PC-9 (cell line): ENCODE data around the gene CPPED1. TPM values are rescaled to one million over a fixed set of nuclear protein-coding genes. Genes with fewer than 3 reads are reported as not detected.

Source experiments
- BruUV-seq: library from RNA; stranded (reverse); fragments of 400-500 nt; replicated peaks from 2 replicates; lab custom pipeline; 2021; lab: Mats Ljungman, UMichigan
- CTCF ChIA-PET: fragments of 300-600 bp; sonication (Branson Sonifier 250); formaldehyde crosslinking; loops from one replicate; lab custom pipeline; 2022; ENCODE audit warnings: antibody characterized with exemption; lab: Charles Lee
- POLR2A ChIA-PET: fragments of 300-600 bp; sonication (Branson Sonifier 250); formaldehyde crosslinking; loops from one replicate; lab custom pipeline; 2022; ENCODE audit warnings: antibody characterized with exemption; ENCODE audit not compliant: unreplicated experiment; lab: Charles Lee
- DNase-seq, 2 experiments: peaks; one replicate each; pipeline versions ENCODE4 v3.0.0 to v3.0.0-alpha.2; 2015 to 2022; ENCODE audit warnings: mixed read lengths in 1 of 2
- H2AFZ ChIP-seq: fragments of 200-600 bp; sonication (generic); 2 replicates; pipeline ENCODE4 v1.8.1; 2017; ENCODE audit warnings: antibody characterized with exemption
- H3F3A ChIP-seq: fragments of 200-600 bp; sonication (generic); 2 replicates; pipeline ENCODE4 v1.8.1; 2017; ENCODE audit warnings: antibody characterized with exemption, mild to moderate bottlenecking, low read depth; ENCODE audit not compliant: insufficient read depth
- H3K27ac ChIP-seq: fragments of 200-600 bp; sonication (generic); 2 replicates; pipeline ENCODE4 v1.6.1; 2016; ENCODE audit warnings: mixed run types
- H3K27me3 ChIP-seq: fragments of 200-600 bp; sonication (generic); 2 replicates; pipeline ENCODE4 v1.6.1; 2016; ENCODE audit warnings: low read depth, mixed run types; ENCODE audit not compliant: insufficient read depth
- H3K36me3 ChIP-seq: fragments of 200-600 bp; sonication (generic); 2 replicates; pipeline ENCODE4 v1.6.1; 2016; ENCODE audit warnings: low read depth, mixed run types
- H3K4me1 ChIP-seq: fragments of 200-600 bp; sonication (generic); replicated peaks from 2 replicates; pipeline ENCODE4 v1.6.1; 2016; ENCODE audit warnings: mixed run types; ENCODE audit not compliant: insufficient read depth
- H3K4me2 ChIP-seq: fragments of 200-600 bp; sonication (generic); 2 replicates; pipeline ENCODE4 v1.6.1; 2017; ENCODE audit warnings: mixed run types
- H3K4me3 ChIP-seq: fragments of 200-600 bp; sonication (generic); 2 replicates; pipeline ENCODE4 v1.6.1; 2016; ENCODE audit warnings: mixed run types
- H3K79me2 ChIP-seq: fragments of 200-600 bp; sonication (generic); 2 replicates; pipeline ENCODE4 v1.6.1; 2017; ENCODE audit warnings: low read depth, mixed run types
- H3K9me2 ChIP-seq: fragments of 200-600 bp; sonication (generic); 2 replicates; pipeline ENCODE4 v1.8.1; 2017; ENCODE audit warnings: mild to moderate bottlenecking; ENCODE audit not compliant: insufficient read depth
- H3K9me3 ChIP-seq: fragments of 200-600 bp; sonication (generic); 2 replicates; pipeline ENCODE4 v1.8.1; 2016; ENCODE audit warnings: low read depth; ENCODE audit not compliant: insufficient read depth
- H4K20me1 ChIP-seq: fragments of 200-600 bp; sonication (generic); 2 replicates; pipeline ENCODE4 v1.8.1; 2017; ENCODE audit not compliant: insufficient read depth
- CTCF ChIP-seq: fragments of 200-600 bp; sonication (generic); conservative IDR thresholded peaks from 2 replicates; pipeline ENCODE4 v1.6.1; 2017; ENCODE audit warnings: mixed run types, antibody characterized with exemption, mild to moderate bottlenecking, moderate library complexity
- EZH2 ChIP-seq: fragments of 200-600 bp; sonication (generic); IDR thresholded peaks from 2 replicates; pipeline ENCODE4 v1.8.0; 2017; ENCODE audit warnings: antibody characterized with exemption, low read depth
- intact Hi-C: fragments of 100-400 bp; cut with micrococcal nuclease; formaldehyde crosslinking; loops from one replicate; pipeline ENCODE4 v1.10.0; 2022; ENCODE audit not compliant: unreplicated experiment
- total RNA-seq: library from RNA; stranded (reverse); gene quantifications from 2 replicates; pipeline ENCODE4 v1.2.3, GENCODE V29; 2021

Gene CPPED1
- total RNA-seq, 1 experiment from 2014 or later: 66.9 TPM

- TSS peak; percentile 71 for BruUV-seq
- Histone ChIP-seq H3K27ac (peak overlapping the region; percentile 100), H2AFZ (peak overlapping the region; percentile 36; the same call in 1 of the 2 replicates), H3F3A (peaks cover 39% of the 10 kb centered on the region), H3K27me3 (no peaks in the 10 kb centered on the region), H3K9me3 (no peaks in the 10 kb centered on the region), H3K4me3 (peak overlapping the region; percentile 18; the same call in 1 of the 2 replicates), H3K36me3 (no peaks in the 10 kb centered on the region), H3K9me2 (no peaks in the 10 kb centered on the region), H4K20me1 (no peaks in the 10 kb centered on the region), H3K79me2 (no peaks in the 10 kb centered on the region), H3K4me2 (peak overlapping the region; percentile 82), H3K4me1 (peaks cover 55% of the 10 kb centered on the region)
- CTCF ChIA-PET: interaction anchor here (0.6 to 1.0 kb wide), 2 partner anchors 27 to 151 kb away, joined by 3 read pairs; no protein-coding TSS in a partner anchor
- intact Hi-C loops: loop anchor here (1.0 to 5.0 kb wide), 6 partner anchors 27 to 695 kb away; no protein-coding TSS in a partner anchor
- no peak for DNase-seq
- TF ChIP-seq EZH2 (no peak), CTCF (no peak)
- POLR2A ChIA-PET: interaction anchor here (1.8 kb wide), 1 partner anchor 288 kb away, joined by 8 read pairs; no protein-coding TSS in a partner anchor
These were observed 191.6 kb downstream of the CPPED1 start for GRCh38 chr16:12611916-12612597.

GRCh38 chr16:12611006-12611477 lies 192.6 kb downstream of the CPPED1 start:
- Histone ChIP-seq H3K4me1 (peaks cover 55% of the 10 kb centered on the region), H3K4me2 (peak overlapping the region; percentile 14; the same call in 1 of the 2 replicates), H3K27me3 (no peaks in the 10 kb centered on the region), H3K9me3 (no peaks in the 10 kb centered on the region), H2AFZ (no peak overlapping the region), H3K4me3 (no peak overlapping the region), H3K36me3 (no peaks in the 10 kb centered on the region), H4K20me1 (no peaks in the 10 kb centered on the region), H3K9me2 (no peaks in the 10 kb centered on the region), H3K27ac (peak overlapping the region; percentile 100), H3K79me2 (no peaks in the 10 kb centered on the region), H3F3A (peaks cover 39% of the 10 kb centered on the region)
- ChIA-PET POLR2A (interaction anchor here (0.6 to 0.7 kb wide), 2 partner anchors 27 to 264 kb away, joined by 3 to 5 read pairs; no protein-coding TSS in a partner anchor), CTCF (no interaction called here)
- no TSS peak for BruUV-seq
- intact Hi-C loops: loop anchor here (5.0 kb wide), 1 partner anchor 266 kb away; no protein-coding TSS in a partner anchor
- no peak for DNase-seq
- TF ChIP-seq CTCF: no peak
- TF ChIP-seq EZH2: no peak

- intact Hi-C loops: loop anchor here (5.0 kb wide), 1 partner anchor 267 kb away; no protein-coding TSS in a partner anchor
- H3K27ac ChIP-seq: peak overlapping the region; percentile 100
- CTCF ChIA-PET: no interaction called here
These were observed 193.6 kb downstream of the CPPED1 start for GRCh38 chr16:12609937-12610699.

More at GRCh38 chr16:12609937-12610699, 193.6 kb downstream of the CPPED1 start:
- Histone ChIP-seq H3K36me3 (no peaks in the 10 kb centered on the region), H4K20me1 (no peaks in the 10 kb centered on the region), H3F3A (peaks cover 39% of the 10 kb centered on the region), H3K79me2 (no peaks in the 10 kb centered on the region), H3K4me2 (peak overlapping the region; percentile 9; the same call in 1 of the 2 replicates), H2AFZ (peak overlapping the region; percentile 41), H3K9me2 (no peaks in the 10 kb centered on the region), H3K4me1 (peaks cover 53% of the 10 kb centered on the region), H3K27me3 (no peaks in the 10 kb centered on the region), H3K4me3 (no peak overlapping the region), H3K9me3 (no peaks in the 10 kb centered on the region)
- TF ChIP-seq EZH2 (no peak), CTCF (no peak)
- peak in 1 of 2 experiments; percentile 89 for DNase-seq
- POLR2A ChIA-PET: interaction anchor here (0.6 kb wide), 2 partner anchors 241 to 290 kb away, joined by 3 read pairs; no protein-coding TSS in a partner anchor
- no TSS peak for BruUV-seq
